HEK293T (cell line): ENCODE data around the gene PCDH9.

Source experiments
- CTCF ChIA-PET: fragments of 350-600 bp; formaldehyde crosslinking; extraction: SDS; loops from one replicate; lab custom pipeline; 2021; ENCODE audit warnings: antibody characterized with exemption, inconsistent platforms; lab: Yijun Ruan, JAX
- POLR2A ChIA-PET: fragments of 350-600 bp; formaldehyde crosslinking; extraction: SDS; loops from one replicate; lab custom pipeline; 2020; ENCODE audit warnings: antibody characterized with exemption, inconsistent platforms; lab: Yijun Ruan, JAX
- DNase-seq: peaks from one replicate; pipeline ENCODE4 v3.0.0; 2012; ENCODE audit warnings: mixed read lengths; ENCODE audit errors: extremely low spot score
- ARNT ChIP-seq: fragments of 450-650 bp; IDR thresholded peaks from 2 replicates; pipeline ENCODE4 v1.6.1; 2017; ENCODE audit warnings: mild to moderate bottlenecking
- BHLHE40 ChIP-seq: fragments of 450-650 bp; IDR thresholded peaks from 2 replicates; pipeline ENCODE4 v1.6.1; 2016; ENCODE audit warnings: mild to moderate bottlenecking, moderate library complexity, borderline replicate concordance
- CTBP1 ChIP-seq: fragments of 450-650 bp; IDR thresholded peaks from 2 replicates; pipeline ENCODE4 v1.6.1; 2016; ENCODE audit warnings: borderline replicate concordance
- ELF4 ChIP-seq: fragments of 450-650 bp; IDR thresholded peaks from 2 replicates; pipeline ENCODE4 v1.6.1; 2017; ENCODE audit warnings: antibody characterized with exemption
- FOXA1 ChIP-seq: fragments of 450-650 bp; IDR thresholded peaks from 2 replicates; pipeline ENCODE4 v1.6.1; 2016; ENCODE audit warnings: mild to moderate bottlenecking
- FOXK2 ChIP-seq: fragments of 450-650 bp; IDR thresholded peaks from 2 replicates; pipeline ENCODE4 v1.6.1; 2016; ENCODE audit warnings: mild to moderate bottlenecking
- FOXM1 ChIP-seq: fragments of 450-650 bp; IDR thresholded peaks from 2 replicates; pipeline ENCODE4 v1.6.1; 2017; ENCODE audit warnings: mild to moderate bottlenecking, borderline replicate concordance
- HDGF ChIP-seq: fragments of 450-650 bp; IDR thresholded peaks from 2 replicates; pipeline ENCODE4 v1.6.1; 2017; ENCODE audit warnings: antibody characterized with exemption, borderline replicate concordance
- L3MBTL2 ChIP-seq: fragments of 450-650 bp; conservative IDR thresholded peaks from 2 replicates; pipeline ENCODE4 v1.6.1; 2016; ENCODE audit warnings: mild to moderate bottlenecking
- LEF1 ChIP-seq: fragments of 450-650 bp; IDR thresholded peaks from 2 replicates; pipeline ENCODE4 v1.6.1; 2017; ENCODE audit warnings: mild to moderate bottlenecking, borderline replicate concordance
- NFRKB ChIP-seq: fragments of 450-650 bp; IDR thresholded peaks from 2 replicates; pipeline ENCODE4 v1.6.1; 2016; ENCODE audit warnings: mild to moderate bottlenecking, moderate library complexity
- SP1 ChIP-seq: fragments of 450-650 bp; IDR thresholded peaks from 2 replicates; pipeline ENCODE4 v1.6.1; 2017
- SUZ12 ChIP-seq: fragments of 450-650 bp; IDR thresholded peaks from 2 replicates; pipeline ENCODE4 v1.6.1; 2016; ENCODE audit warnings: mild to moderate bottlenecking
- TARDBP ChIP-seq: fragments of 450-650 bp; IDR thresholded peaks from 2 replicates; pipeline ENCODE4 v1.6.1; 2016
- ZNF384 ChIP-seq: fragments of 450-650 bp; IDR thresholded peaks from 2 replicates; pipeline ENCODE4 v1.6.1; 2016
- TF ChIP-seq, protein P1 (sequence below): fragments of 450-650 bp; IDR thresholded peaks from 2 replicates; pipeline ENCODE4 v1.6.1; 2016

PCDH9 gene

DNA sequence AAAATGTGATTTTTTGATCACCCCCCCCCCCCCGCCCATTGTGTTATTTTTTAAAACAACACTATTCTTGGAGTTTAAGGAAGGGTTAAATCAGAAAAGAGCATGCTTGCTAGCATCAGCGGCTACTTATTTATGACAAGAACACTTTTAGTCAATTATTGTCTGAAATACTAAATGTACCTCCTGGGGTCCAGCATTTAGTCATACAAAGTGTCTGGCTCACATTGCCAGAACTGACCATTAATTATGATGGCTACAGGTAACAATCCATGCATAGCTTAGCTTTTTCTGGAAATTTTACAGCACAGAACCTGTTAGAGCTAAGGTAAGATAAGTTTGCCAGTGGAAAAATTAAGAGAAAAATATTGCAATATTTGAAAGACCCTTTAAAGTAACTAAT lies 90.1 kb downstream of the PCDH9 start:
- POLR2A ChIA-PET = no interaction called here
- no peak for TF ChIP-seq BHLHE40
- no peak for TF ChIP-seq SP1
- no peak for TF ChIP-seq LEF1
- TF ChIP-seq FOXM1 = no peak
- no peak for TF ChIP-seq ARNT
- no peak for TF ChIP-seq ZNF384
- TF ChIP-seq FOXK2 = no peak
- no peak for TF ChIP-seq L3MBTL2
- TF ChIP-seq CTBP1 = no peak
- no peak for TF ChIP-seq NFRKB
- TF ChIP-seq HDGF = no peak
- TF ChIP-seq SUZ12 = no peak
- TF ChIP-seq TARDBP = no peak
- no peak for DNase-seq
- CTCF ChIA-PET = interaction anchor here (0.6 to 0.7 kb wide), 2 partner anchors 9 to 66 kb away, joined by 3 to 4 read pairs; no protein-coding TSS in a partner anchor

DNA sequence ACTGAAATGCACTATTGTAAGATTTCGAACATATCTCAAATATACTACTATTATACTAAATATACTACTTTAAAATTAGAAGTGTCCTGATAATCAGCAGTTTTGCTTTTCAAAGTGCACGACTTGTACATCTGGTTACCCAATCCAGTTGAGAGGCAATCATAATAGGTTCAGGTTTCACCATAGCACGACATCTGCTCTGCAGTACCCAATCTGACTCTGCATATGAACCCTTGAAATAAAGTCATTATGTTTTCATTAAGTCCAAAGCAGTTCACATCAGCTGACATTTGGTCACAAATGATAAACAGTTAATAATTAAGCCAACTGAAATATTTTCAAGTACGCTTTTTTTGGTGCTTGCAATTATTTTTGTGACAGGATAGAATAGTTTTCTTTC lies 90.6 kb downstream of the PCDH9 start:
- ChIA-PET CTCF (interaction anchor here (0.7 kb wide), 1 partner anchor 10 kb away, joined by 3 read pairs; no protein-coding TSS in a partner anchor), POLR2A (no interaction called here)
- peak; percentile 56 for DNase-seq
- TF ChIP-seq NFRKB (no peak), FOXA1 (no peak), SUZ12 (no peak), ZNF384 (no peak), FOXM1 (no peak), CTBP1 (no peak)

DNA sequence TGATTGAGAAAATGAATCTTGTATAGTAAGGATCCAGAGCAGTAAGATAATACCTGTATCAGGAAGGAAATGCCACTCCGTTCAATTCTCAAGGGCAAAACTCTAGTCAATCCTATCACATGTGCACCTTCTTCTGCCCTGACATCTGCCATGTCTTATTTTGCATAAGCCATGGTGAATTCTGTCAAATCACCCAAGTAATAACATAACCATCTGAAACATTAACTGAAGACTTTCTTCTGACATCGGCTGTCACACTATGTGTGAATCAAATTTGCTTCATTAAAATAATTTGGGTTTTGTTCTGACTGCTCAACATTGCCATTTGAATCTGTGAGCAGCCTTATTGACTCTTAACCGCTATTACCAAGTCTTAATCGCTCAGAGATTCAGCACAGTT lies 91.2 kb downstream of the PCDH9 start:
- no peak for TF ChIP-seq HDGF
- TF ChIP-seq SP1 = no peak
- no peak for TF ChIP-seq CTBP1
- TF ChIP-seq ARNT = no peak
- no peak for TF ChIP-seq TARDBP
- TF ChIP-seq FOXM1 = no peak
- TF ChIP-seq, protein P1, sequence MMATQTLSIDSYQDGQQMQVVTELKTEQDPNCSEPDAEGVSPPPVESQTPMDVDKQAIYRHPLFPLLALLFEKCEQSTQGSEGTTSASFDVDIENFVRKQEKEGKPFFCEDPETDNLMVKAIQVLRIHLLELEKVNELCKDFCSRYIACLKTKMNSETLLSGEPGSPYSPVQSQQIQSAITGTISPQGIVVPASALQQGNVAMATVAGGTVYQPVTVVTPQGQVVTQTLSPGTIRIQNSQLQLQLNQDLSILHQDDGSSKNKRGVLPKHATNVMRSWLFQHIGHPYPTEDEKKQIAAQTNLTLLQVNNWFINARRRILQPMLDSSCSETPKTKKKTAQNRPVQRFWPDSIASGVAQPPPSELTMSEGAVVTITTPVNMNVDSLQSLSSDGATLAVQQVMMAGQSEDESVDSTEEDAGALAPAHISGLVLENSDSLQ = no peak
- no peak for TF ChIP-seq LEF1
- TF ChIP-seq L3MBTL2 = no peak
- no peak for TF ChIP-seq FOXK2
- TF ChIP-seq ZNF384 = no peak
- no peak for TF ChIP-seq ELF4
- no peak for TF ChIP-seq BHLHE40
- TF ChIP-seq NFRKB = no peak
- no peak for TF ChIP-seq FOXA1
- TF ChIP-seq SUZ12 = no peak
- CTCF ChIA-PET = no interaction called here
- POLR2A ChIA-PET = no interaction called here
- DNase-seq = no peak

DNA sequence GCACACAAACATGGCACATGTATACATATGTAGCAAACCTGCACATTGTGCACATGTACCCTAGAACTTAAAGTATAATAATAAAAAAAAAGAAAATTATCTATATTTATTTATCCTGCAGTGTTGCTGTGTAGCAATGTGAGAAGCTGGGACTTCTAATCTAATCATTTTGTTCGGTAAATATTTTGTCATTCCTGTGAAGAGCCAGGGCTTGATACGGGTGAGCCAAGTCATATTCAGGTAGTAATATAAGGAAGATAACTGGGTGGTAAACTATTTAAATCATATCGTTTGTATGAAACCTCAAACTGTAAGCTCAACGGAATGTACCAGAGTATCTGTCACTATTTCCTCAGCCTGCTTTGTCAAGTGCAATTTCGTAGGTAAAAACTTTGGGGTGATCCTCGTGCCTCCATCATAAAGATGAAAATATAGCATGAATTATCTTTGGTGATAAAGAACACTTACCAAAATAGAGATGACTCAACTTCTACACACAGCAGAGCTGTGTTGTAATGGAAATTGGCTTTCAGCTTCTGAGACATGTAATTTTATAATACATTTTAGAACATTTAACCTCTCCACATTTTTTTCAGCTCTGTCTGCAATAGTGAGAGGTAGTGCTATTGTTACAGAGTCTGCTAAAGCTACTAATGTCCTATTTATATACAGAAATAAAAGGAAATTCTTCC lies 92.9 kb downstream of the PCDH9 start:
- CTCF ChIA-PET = interaction anchor here (0.6 to 1.3 kb wide), 9 partner anchors 10 to 565 kb away, joined by 3 to 5 read pairs (median 3); no protein-coding TSS in a partner anchor
- POLR2A ChIA-PET = interaction anchor here (1.2 to 1.4 kb wide), 2 partner anchors 10 to 14 kb away, joined by 3 to 4 read pairs; no protein-coding TSS in a partner anchor
- TF ChIP-seq FOXM1 (no peak), CTBP1 (no peak), ARNT (no peak), SP1 (no peak), TARDBP (no peak), HDGF (no peak)
- TF ChIP-seq, protein P1 = no peak
- DNase-seq = no peak

DNA sequence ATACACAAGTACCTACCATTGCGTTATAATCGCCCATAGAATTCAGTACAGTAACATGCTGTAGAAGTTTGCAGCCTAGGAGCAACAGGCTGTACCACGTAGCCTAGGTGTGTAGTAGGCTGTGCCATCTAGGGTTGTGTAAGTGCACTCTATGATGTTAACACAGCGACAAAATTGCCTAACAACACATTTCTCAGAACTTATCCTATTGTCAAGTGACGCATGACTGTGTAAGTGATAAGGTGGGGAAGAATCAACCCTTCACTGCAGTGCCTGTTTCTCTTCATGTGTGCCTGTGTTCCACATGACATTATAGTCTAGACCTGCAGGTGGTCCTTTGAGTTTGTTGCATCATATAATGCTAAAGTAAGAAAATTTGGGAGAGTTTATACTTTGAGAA lies 94.0 kb downstream of the PCDH9 start:
- TF ChIP-seq ELF4 (no peak), HDGF (0 out of 2 replicates have a peak, but pooled peaks have one; percentile 78)
- CTCF ChIA-PET = no interaction called here
- DNase-seq = peak; percentile 58
- POLR2A ChIA-PET = no interaction called here

DNA sequence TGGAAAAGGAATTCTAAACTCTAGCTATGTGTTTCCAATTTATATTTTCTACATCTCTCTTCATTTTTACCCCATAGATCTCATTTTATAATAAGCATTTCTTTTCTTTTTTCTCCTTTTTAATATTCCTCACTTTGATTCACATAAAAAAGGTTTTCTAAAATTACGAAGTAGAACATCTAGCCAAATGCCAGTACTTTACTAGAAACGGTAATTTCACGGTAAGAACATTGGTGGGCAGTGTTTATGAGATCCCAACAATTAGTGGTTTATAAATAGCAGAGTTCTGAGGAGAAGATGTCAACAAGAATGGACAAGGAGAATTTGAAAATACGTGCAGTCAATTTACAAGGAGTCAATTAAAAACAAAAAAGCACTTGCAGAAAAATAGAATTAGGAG lies 94.8 kb downstream of the PCDH9 start:
- DNase-seq = no peak
- ChIA-PET POLR2A (interaction anchor here (1.0 kb wide), 1 partner anchor 12 kb away, joined by 3 read pairs; no protein-coding TSS in a partner anchor), CTCF (interaction anchor here (0.5 to 1.4 kb wide), 4 partner anchors 10 to 88 kb away, joined by 3 to 4 read pairs (median 3); no protein-coding TSS in a partner anchor)
- TF ChIP-seq ELF4 (no peak), FOXK2 (peak; percentile 51; the same call in 1 of the 2 replicates)
